GM23338 (cell line): ENCODE data around the gene RAD51AP1. TPM values are rescaled to one million over a fixed set of nuclear protein-coding genes. Genes with fewer than 3 reads are reported as not detected.

ENCODE experiments used
- ATAC-seq: fragments of 200-7000 bp; cut with Tn5 transposase; 3 replicates; pipeline ENCODE4 v1.9.1; 2020
- DNase-seq: peaks from one replicate; pipeline ENCODE4 v3.0.0-alpha.2; 2015; ENCODE audit warnings: low spot score
- H2AFZ ChIP-seq: fragments of 200-600 bp; sonication (generic); 2 replicates; pipeline ENCODE4 v1.8.0; 2016; ENCODE audit warnings: antibody characterized with exemption, mild to moderate bottlenecking, moderate library complexity
- H3F3A ChIP-seq: fragments of 200-600 bp; sonication (generic); replicated peaks from 2 replicates; pipeline ENCODE4 v1.8.0; 2017; ENCODE audit warnings: antibody characterized with exemption, mixed run types, low read depth
- H3K27ac ChIP-seq: fragments of 200-600 bp; sonication (generic); 2 replicates; pipeline ENCODE4 v1.6.1; 2016; ENCODE audit warnings: low read depth
- H3K27me3 ChIP-seq: fragments of 200-600 bp; sonication (generic); 2 replicates; pipeline ENCODE4 v1.8.0; 2016; ENCODE audit warnings: mild to moderate bottlenecking, mixed run types, moderate library complexity; ENCODE audit not compliant: insufficient read depth
- H3K36me3 ChIP-seq: fragments of 200-600 bp; sonication (generic); 2 replicates; pipeline ENCODE4 v1.8.0; 2016; ENCODE audit warnings: mild to moderate bottlenecking; ENCODE audit not compliant: insufficient read depth
- H3K4me1 ChIP-seq: fragments of 200-600 bp; sonication (generic); 2 replicates; pipeline ENCODE4 v1.8.0; 2016; ENCODE audit warnings: mild to moderate bottlenecking, moderate library complexity; ENCODE audit not compliant: insufficient read depth
- H3K4me2 ChIP-seq: fragments of 200-600 bp; sonication (generic); 2 replicates; pipeline ENCODE4 v1.7.1; 2017; ENCODE audit warnings: mixed run types
- H3K4me3 ChIP-seq: fragments of 200-600 bp; sonication (generic); 2 replicates; pipeline ENCODE4 v1.6.1; 2016; ENCODE audit warnings: mixed run types
- H3K79me2 ChIP-seq: fragments of 200-600 bp; sonication (generic); replicated peaks from 2 replicates; pipeline ENCODE4 v1.8.0; 2017; ENCODE audit warnings: mild to moderate bottlenecking; ENCODE audit not compliant: insufficient read depth
- H3K9me2 ChIP-seq: fragments of 200-600 bp; sonication (generic); 2 replicates; pipeline ENCODE4 v1.8.0; 2017; ENCODE audit not compliant: insufficient read depth
- H4K20me1 ChIP-seq: fragments of 200-600 bp; sonication (generic); replicated peaks from 2 replicates; pipeline ENCODE4 v1.8.0; 2017; ENCODE audit warnings: mild to moderate bottlenecking; ENCODE audit not compliant: insufficient read depth
- H3K27ac Mint-ChIP-seq: 2 replicates; pipeline ENCODE4 v1.8.0; 2020; ENCODE audit warnings: inconsistent platforms, mild to moderate bottlenecking, moderate library complexity, mixed read lengths
- H3K27me3 Mint-ChIP-seq: 3 replicates; pipeline ENCODE4 v1.8.0; 2022; ENCODE audit warnings: low read depth, mild to moderate bottlenecking, moderate library complexity, mixed read lengths, inconsistent platforms; ENCODE audit not compliant: insufficient read depth, poor library complexity
- H3K36me3 Mint-ChIP-seq: 3 replicates; pipeline ENCODE4 v1.8.0; 2021; ENCODE audit warnings: low read depth, mild to moderate bottlenecking, inconsistent platforms, moderate library complexity, mixed read lengths
- H3K4me1 Mint-ChIP-seq: 3 replicates; pipeline ENCODE4 v1.8.0; 2020; ENCODE audit warnings: mild to moderate bottlenecking, inconsistent platforms, mixed read lengths
- H3K4me3 Mint-ChIP-seq: 3 replicates; pipeline ENCODE4 v1.8.0; 2021; ENCODE audit warnings: moderate library complexity, mild to moderate bottlenecking, inconsistent platforms, mixed read lengths
- H3K9me3 Mint-ChIP-seq: 3 replicates; pipeline ENCODE4 v1.8.0; 2020; ENCODE audit warnings: moderate library complexity, mild to moderate bottlenecking, inconsistent platforms, mixed read lengths
- CREB1 ChIP-seq: fragments of 250-450 bp; sonication (Bioruptor Pico); IDR thresholded peaks from 2 replicates; pipeline ENCODE4 v1.5.0; 2020; ENCODE audit warnings: low read depth, mild to moderate bottlenecking, moderate library complexity
- EZH2 ChIP-seq: fragments of 200-600 bp; sonication (generic); IDR thresholded peaks from one replicate; pipeline ENCODE4 v1.8.0; 2017; ENCODE audit warnings: antibody characterized with exemption, mild to moderate bottlenecking, low read depth; ENCODE audit not compliant: unreplicated experiment
- EZH2phosphoT487 ChIP-seq: fragments of 200-600 bp; sonication (generic); IDR thresholded peaks from one replicate; pipeline ENCODE4 v1.8.1; 2018; ENCODE audit warnings: antibody characterized with exemption; ENCODE audit not compliant: unreplicated experiment
- JUNB ChIP-seq: IDR thresholded peaks from one replicate; pipeline ENCODE4 v1.6.1; 2016; ENCODE audit warnings: antibody characterized with exemption; ENCODE audit not compliant: unreplicated experiment
- NANOG ChIP-seq: IDR thresholded peaks from 2 replicates; pipeline ENCODE4 v1.6.1; 2016; ENCODE audit warnings: antibody characterized with exemption, borderline replicate concordance
- POLR2AphosphoS5 ChIP-seq: IDR thresholded peaks from 2 replicates; pipeline ENCODE4 v1.6.1; 2016; ENCODE audit warnings: antibody characterized with exemption, low read depth
- REST ChIP-seq: IDR thresholded peaks from one replicate; pipeline ENCODE4 v1.6.1; 2018; ENCODE audit warnings: antibody characterized with exemption; ENCODE audit not compliant: unreplicated experiment
- STAT1 ChIP-seq: IDR thresholded peaks from one replicate; pipeline ENCODE4 v1.6.1; 2016; ENCODE audit warnings: antibody characterized with exemption; ENCODE audit not compliant: unreplicated experiment
- ZNF114 ChIP-seq: fragments of 250-450 bp; sonication (Bioruptor Pico); IDR thresholded peaks from 2 replicates; pipeline ENCODE4 v1.5.0; 2020; ENCODE audit warnings: mild to moderate bottlenecking, moderate library complexity
- ZNF331 ChIP-seq: fragments of 250-450 bp; sonication (Bioruptor Pico); IDR thresholded peaks from 2 replicates; pipeline ENCODE4 v1.5.0; 2020; ENCODE audit warnings: low read depth, mild to moderate bottlenecking, moderate library complexity
- polyA plus RNA-seq: library from polyadenylated mRNA; unstranded; fragments of >200 nt; fragmentation: Nextera tagmentation; extraction: Ambion mirVana; gene quantifications from 2 replicates; pipeline ENCODE4 v1.2.1, GENCODE V29; 2016
- total RNA-seq: library from RNA; depleted of rRNA; stranded (reverse); fragments of >200 nt; shearing (Covaris generic); gene quantifications from 2 replicates; pipeline ENCODE4 v1.2.3, GENCODE V29; 2014
- TF ChIP-seq, protein P1 (sequence below): IDR thresholded peaks from 2 replicates; pipeline ENCODE4 v1.6.1; 2016; ENCODE audit warnings: antibody characterized with exemption
- TF ChIP-seq, protein P2 (sequence below), 2 experiments: fragments of 200-600 bp in 1 of 2; sonication (generic) in 1 of 2; conservative IDR thresholded peaks; 2 replicates each; pipeline versions ENCODE4 v1.5.1 to v1.6.1; 2016 to 2017; ENCODE audit warnings: antibody characterized with exemption in 2 of 2, low read depth in 2 of 2, mild to moderate bottlenecking in 2 of 2, moderate library complexity in 1 of 2
- TF ChIP-seq, protein P3 (sequence below): fragments of 250-450 bp; sonication (Bioruptor Pico); IDR thresholded peaks from 2 replicates; pipeline ENCODE4 v1.5.0; 2020; ENCODE audit warnings: mild to moderate bottlenecking, moderate library complexity

Gene RAD51AP1
- total and polyA plus RNA-seq, 2 experiments from 2014 or later: 75.2 to 119 TPM

DNA sequence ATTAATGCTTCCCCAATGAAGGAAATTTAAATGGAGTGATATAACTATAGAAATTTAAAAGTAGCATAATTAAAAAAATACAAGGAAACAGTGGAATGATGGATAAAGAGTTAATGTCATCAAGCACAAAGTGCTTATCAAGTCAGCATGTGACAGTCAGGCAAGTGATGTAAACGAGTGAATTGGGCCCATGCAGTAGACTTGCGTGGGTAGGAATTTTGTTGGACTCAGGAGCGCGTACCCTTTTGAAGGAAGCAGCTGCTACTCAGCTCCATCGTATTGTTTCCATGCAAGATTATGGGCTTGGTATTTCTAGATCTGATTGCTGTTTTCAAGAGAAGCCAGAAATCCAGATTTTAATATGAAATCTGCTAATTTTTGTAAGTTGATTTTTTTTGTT lies 18.9 kb downstream of the RAD51AP1 start:
- Histone ChIP-seq H2AFZ (no peak overlapping the region), H4K20me1 (0 out of 2 replicates have a peak, but pooled peaks cover 3% of the 10 kb centered on the region), H3K9me2 (no peaks in the 10 kb centered on the region), H3F3A (no peaks in the 10 kb centered on the region), H3K4me3 (no peak overlapping the region), H3K4me2 (no peak overlapping the region), H3K36me3 (peaks cover 22% of the 10 kb centered on the region; the same call in 1 of the 2 replicates), H3K27me3 (peaks cover 5% of the 10 kb centered on the region), H3K27ac (no peak overlapping the region), H3K4me1 (0 out of 2 replicates have a peak, but pooled peaks cover 1% of the 10 kb centered on the region), H3K79me2 (no peaks in the 10 kb centered on the region)
- Mint-ChIP-seq H3K4me3 (no peak overlapping the region), H3K36me3 (peaks cover 14% of the 10 kb centered on the region; the same call in 2 of the 3 replicates), H3K27me3 (peaks cover 5% of the 10 kb centered on the region), H3K27ac (no peak overlapping the region), H3K9me3 (no peaks in the 10 kb centered on the region), H3K4me1 (peaks cover 9% of the 10 kb centered on the region; the same call in 2 of the 3 replicates)
- TF ChIP-seq CREB1 (CRISPR knock-in tag): no peak
- no peak for TF ChIP-seq STAT1
- TF ChIP-seq EZH2phosphoT487: no peak
- TF ChIP-seq, protein P1, sequence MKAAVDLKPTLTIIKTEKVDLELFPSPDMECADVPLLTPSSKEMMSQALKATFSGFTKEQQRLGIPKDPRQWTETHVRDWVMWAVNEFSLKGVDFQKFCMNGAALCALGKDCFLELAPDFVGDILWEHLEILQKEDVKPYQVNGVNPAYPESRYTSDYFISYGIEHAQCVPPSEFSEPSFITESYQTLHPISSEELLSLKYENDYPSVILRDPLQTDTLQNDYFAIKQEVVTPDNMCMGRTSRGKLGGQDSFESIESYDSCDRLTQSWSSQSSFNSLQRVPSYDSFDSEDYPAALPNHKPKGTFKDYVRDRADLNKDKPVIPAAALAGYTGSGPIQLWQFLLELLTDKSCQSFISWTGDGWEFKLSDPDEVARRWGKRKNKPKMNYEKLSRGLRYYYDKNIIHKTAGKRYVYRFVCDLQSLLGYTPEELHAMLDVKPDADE: no peak
- TF ChIP-seq EZH2: no peak
- TF ChIP-seq, protein P2, sequence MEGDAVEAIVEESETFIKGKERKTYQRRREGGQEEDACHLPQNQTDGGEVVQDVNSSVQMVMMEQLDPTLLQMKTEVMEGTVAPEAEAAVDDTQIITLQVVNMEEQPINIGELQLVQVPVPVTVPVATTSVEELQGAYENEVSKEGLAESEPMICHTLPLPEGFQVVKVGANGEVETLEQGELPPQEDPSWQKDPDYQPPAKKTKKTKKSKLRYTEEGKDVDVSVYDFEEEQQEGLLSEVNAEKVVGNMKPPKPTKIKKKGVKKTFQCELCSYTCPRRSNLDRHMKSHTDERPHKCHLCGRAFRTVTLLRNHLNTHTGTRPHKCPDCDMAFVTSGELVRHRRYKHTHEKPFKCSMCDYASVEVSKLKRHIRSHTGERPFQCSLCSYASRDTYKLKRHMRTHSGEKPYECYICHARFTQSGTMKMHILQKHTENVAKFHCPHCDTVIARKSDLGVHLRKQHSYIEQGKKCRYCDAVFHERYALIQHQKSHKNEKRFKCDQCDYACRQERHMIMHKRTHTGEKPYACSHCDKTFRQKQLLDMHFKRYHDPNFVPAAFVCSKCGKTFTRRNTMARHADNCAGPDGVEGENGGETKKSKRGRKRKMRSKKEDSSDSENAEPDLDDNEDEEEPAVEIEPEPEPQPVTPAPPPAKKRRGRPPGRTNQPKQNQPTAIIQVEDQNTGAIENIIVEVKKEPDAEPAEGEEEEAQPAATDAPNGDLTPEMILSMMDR (conservative IDR thresholded peaks at IDR 0.05; ENCODE audit: low read depth in 2 of 2): no peak
- TF ChIP-seq ZNF114 (CRISPR knock-in tag): no peak
- no peak for TF ChIP-seq JUNB
- TF ChIP-seq, protein P3, sequence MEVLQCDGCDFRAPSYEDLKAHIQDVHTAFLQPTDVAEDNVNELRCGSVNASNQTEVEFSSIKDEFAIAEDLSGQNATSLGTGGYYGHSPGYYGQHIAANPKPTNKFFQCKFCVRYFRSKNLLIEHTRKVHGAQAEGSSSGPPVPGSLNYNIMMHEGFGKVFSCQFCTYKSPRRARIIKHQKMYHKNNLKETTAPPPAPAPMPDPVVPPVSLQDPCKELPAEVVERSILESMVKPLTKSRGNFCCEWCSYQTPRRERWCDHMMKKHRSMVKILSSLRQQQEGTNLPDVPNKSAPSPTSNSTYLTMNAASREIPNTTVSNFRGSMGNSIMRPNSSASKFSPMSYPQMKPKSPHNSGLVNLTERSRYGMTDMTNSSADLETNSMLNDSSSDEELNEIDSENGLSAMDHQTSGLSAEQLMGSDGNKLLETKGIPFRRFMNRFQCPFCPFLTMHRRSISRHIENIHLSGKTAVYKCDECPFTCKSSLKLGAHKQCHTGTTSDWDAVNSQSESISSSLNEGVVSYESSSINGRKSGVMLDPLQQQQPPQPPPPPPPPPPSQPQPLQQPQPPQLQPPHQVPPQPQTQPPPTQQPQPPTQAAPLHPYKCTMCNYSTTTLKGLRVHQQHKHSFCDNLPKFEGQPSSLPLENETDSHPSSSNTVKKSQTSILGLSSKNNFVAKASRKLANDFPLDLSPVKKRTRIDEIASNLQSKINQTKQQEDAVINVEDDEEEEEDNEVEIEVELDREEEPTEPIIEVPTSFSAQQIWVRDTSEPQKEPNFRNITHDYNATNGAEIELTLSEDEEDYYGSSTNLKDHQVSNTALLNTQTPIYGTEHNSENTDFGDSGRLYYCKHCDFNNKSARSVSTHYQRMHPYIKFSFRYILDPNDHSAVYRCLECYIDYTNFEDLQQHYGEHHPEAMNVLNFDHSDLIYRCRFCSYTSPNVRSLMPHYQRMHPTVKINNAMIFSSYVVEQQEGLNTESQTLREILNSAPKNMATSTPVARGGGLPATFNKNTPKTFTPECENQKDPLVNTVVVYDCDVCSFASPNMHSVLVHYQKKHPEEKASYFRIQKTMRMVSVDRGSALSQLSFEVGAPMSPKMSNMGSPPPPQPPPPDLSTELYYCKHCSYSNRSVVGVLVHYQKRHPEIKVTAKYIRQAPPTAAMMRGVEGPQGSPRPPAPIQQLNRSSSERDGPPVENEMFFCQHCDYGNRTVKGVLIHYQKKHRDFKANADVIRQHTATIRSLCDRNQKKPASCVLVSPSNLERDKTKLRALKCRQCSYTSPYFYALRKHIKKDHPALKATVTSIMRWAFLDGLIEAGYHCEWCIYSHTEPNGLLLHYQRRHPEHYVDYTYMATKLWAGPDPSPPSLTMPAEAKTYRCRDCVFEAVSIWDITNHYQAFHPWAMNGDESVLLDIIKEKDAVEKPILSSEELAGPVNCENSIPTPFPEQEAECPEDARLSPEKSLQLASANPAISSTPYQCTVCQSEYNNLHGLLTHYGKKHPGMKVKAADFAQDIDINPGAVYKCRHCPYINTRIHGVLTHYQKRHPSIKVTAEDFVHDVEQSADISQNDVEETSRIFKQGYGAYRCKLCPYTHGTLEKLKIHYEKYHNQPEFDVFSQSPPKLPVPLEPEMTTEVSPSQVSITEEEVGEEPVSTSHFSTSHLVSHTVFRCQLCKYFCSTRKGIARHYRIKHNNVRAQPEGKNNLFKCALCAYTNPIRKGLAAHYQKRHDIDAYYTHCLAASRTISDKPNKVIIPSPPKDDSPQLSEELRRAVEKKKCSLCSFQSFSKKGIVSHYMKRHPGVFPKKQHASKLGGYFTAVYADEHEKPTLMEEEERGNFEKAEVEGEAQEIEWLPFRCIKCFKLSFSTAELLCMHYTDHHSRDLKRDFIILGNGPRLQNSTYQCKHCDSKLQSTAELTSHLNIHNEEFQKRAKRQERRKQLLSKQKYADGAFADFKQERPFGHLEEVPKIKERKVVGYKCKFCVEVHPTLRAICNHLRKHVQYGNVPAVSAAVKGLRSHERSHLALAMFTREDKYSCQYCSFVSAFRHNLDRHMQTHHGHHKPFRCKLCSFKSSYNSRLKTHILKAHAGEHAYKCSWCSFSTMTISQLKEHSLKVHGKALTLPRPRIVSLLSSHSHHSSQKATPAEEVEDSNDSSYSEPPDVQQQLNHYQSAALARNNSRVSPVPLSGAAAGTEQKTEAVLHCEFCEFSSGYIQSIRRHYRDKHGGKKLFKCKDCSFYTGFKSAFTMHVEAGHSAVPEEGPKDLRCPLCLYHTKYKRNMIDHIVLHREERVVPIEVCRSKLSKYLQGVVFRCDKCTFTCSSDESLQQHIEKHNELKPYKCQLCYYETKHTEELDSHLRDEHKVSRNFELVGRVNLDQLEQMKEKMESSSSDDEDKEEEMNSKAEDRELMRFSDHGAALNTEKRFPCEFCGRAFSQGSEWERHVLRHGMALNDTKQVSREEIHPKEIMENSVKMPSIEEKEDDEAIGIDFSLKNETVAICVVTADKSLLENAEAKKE (CRISPR knock-in tag): no peak
- TF ChIP-seq ZNF331: no peak
- TF ChIP-seq POLR2AphosphoS5: no peak
- TF ChIP-seq REST: no peak
- TF ChIP-seq NANOG: no peak
- no peak for DNase-seq
- ATAC-seq: no peak
